Stimulated activated naive B cell treated with anti-CD40 and anti-IgM and Interleukin-4, amounts not matched to agents 10 μg/mL and 1 μg/mL and 100 μg/mL, for 72 hours (primary cell): ENCODE data around the gene STK38L.

Experiments used
- ATAC-seq, 2 donors: fragments of 150-1000 bp; cut with Tn5 transposase; replicated peaks; 2 replicates each; pipeline ENCODE4 v1.10.0; 2021; ENCODE audit warnings: moderate library complexity in 1 of 2
- DNase-seq: peaks from one replicate; pipeline ENCODE4 v3.0.0; 2021
- H3K27ac Mint-ChIP-seq: one replicate; pipeline ENCODE4 v1.8.0; 2022; ENCODE audit warnings: mild to moderate bottlenecking, mixed read lengths
- H3K27me3 Mint-ChIP-seq, 2 donors: one replicate each; pipeline ENCODE4 v1.8.0; 2022; ENCODE audit warnings: mixed read lengths in 2 of 2
- H3K36me3 Mint-ChIP-seq, 2 donors: one replicate each; pipeline ENCODE4 v1.8.0; 2022; ENCODE audit warnings: mixed read lengths in 2 of 2, mild to moderate bottlenecking in 1 of 2
- H3K4me1 Mint-ChIP-seq, 2 donors: one replicate each; pipeline ENCODE4 v1.8.0; 2022; ENCODE audit warnings: mixed read lengths in 2 of 2, mild to moderate bottlenecking in 1 of 2
- H3K4me3 Mint-ChIP-seq, 2 donors: one replicate each; pipeline ENCODE4 v1.8.0; 2022; ENCODE audit warnings: mild to moderate bottlenecking in 2 of 2, mixed read lengths in 2 of 2, moderate library complexity in 1 of 2
- H3K9me3 Mint-ChIP-seq, 2 donors: one replicate each; pipeline ENCODE4 v1.8.0; 2022; ENCODE audit warnings: mixed read lengths in 2 of 2, mild to moderate bottlenecking in 1 of 2

Gene STK38L

DNA sequence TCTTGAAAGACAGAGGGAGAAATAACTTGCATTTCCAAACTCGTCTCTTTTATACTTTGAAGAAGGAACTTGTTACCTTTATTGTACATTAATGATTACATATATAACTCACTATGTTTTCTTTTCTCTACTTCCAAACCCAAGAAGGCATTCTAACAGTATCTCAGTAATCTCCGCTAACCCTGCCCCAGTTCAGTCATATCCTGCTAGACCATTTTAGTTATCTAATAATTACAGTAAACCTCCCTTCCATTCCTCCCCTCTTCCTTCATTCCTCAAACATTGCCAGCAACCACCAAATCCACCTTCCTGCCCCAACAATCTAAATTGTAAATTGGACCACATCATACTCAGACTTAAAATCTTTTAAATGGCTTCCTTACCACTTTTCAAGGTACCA lies 30.6 kb downstream of the STK38L start:
- H3K9me3 Mint-ChIP-seq, result no peaks in the 10 kb centered on the region
- H3K36me3 Mint-ChIP-seq, result peaks cover 20 to 26% of the 10 kb centered on the region in 2 donors
- no peak overlapping the region for H3K4me3 Mint-ChIP-seq
- H3K27ac Mint-ChIP-seq, result no peak overlapping the region
- H3K27me3 Mint-ChIP-seq, result no peaks in the 10 kb centered on the region
- ATAC-seq (no peak), DNase-seq (no peak)
- H3K4me1 Mint-ChIP-seq, result peaks cover 20 to 54% of the 10 kb centered on the region in 2 donors

DNA sequence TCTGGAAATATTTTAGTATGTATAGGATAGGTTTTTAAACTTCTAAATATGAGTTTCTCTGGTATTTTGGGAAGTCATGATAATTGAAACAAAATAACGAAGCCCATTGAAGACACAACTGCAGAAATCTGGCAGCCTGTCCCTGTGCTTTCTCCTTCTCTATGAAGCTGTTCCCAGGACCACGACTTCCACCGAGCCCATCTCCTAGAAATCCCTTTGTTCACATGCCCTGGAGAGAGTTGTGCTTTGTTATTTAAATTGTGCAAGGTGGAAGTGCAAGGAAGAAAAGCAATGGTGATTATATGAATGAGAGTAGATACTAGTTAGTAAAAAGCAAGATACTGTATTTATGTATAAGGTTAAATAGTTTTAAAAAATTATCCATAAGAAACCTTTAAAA lies 32.2 kb downstream of the STK38L start:
- Mint-ChIP-seq H3K27me3 (no peaks in the 10 kb centered on the region), H3K4me1 (peaks cover 18 to 50% of the 10 kb centered on the region in 2 donors), H3K27ac (no peak overlapping the region), H3K36me3 (peaks cover 17 to 27% of the 10 kb centered on the region in 2 donors), H3K9me3 (no peaks in the 10 kb centered on the region), H3K4me3 (no peak overlapping the region)
- no peak for ATAC-seq
- no peak for DNase-seq

DNA sequence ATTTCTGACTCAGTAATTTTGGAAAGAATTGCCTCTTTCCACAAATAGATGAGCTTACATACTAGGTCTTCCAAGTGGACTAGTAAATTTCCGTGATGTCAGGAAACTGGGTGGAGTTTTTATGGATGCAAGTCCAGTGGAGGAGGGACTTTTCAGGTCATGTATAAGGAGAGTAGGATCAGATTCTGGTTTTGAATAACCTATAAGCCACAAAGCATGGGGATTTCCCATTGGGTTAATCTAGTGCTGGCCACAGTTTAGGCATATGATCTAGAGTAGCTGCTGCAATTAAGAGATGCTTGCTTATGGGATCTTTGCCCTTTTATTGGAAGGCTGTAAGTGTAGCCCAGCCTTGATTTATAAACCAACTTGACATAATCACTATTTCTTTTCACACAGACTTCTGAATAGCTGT lies 33.8 kb downstream of the STK38L start:
- Mint-ChIP-seq H3K27me3 (no peaks in the 10 kb centered on the region), H3K36me3 (peaks cover 22 to 29% of the 10 kb centered on the region in 2 donors), H3K4me3 (no peak overlapping the region), H3K4me1 (peaks cover 14 to 34% of the 10 kb centered on the region in 2 donors), H3K27ac (peak overlapping the region; percentile 14), H3K9me3 (no peaks in the 10 kb centered on the region)
- peak; percentile 28 for DNase-seq
- peak; percentile 98 to 99 for ATAC-seq

DNA sequence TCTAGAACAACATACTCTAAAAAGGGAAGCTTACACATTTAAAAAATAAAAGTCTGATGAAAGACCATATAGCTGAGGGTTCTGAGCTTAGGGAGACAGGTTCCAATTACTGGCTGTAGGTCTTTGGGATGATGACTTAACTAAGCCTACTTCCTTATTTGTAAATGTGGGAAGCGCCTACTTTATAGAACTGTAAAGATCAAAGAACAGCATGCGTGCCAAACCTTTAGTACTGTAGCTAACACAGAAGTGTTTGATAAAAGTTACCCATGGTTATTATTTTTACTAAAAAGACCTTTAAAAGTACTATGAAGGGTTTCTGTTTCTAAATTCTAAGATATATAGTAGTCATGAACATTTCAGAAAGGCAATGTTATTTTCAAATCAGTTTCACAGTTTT lies 35.7 kb downstream of the STK38L start:
- Mint-ChIP-seq H3K36me3 (peaks cover 19 to 20% of the 10 kb centered on the region in 2 donors), H3K4me3 (no peak overlapping the region), H3K9me3 (no peaks in the 10 kb centered on the region), H3K4me1 (peaks cover 21 to 36% of the 10 kb centered on the region in 2 donors), H3K27ac (no peak overlapping the region), H3K27me3 (no peaks in the 10 kb centered on the region)
- DNase-seq, result no peak
- peak in 1 of 2 donors; percentile 45 for ATAC-seq

DNA sequence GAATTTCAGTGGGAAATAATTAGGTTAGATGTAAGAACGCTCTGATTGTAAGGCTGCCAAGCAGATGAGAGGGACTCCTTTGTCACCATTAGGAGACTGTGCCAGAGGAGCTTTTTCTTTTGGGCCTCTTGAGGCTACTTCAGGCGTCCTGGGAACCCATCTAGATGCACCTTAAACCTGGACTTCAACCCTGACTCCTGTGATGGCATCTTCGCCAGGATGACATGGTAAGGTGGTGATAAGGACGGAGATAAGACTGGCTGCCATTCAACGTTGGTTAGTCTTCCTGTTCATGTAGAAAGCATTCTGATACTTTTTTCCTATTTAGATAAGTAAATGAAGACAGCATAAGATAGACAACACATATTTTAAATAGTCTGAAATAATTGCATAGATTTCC lies 36.3 kb downstream of the STK38L start:
- DNase-seq, result no peak
- Mint-ChIP-seq H3K27me3 (no peaks in the 10 kb centered on the region), H3K4me1 (peaks cover 24 to 40% of the 10 kb centered on the region in 2 donors), H3K4me3 (no peak overlapping the region), H3K27ac (no peak overlapping the region), H3K9me3 (no peaks in the 10 kb centered on the region), H3K36me3 (peaks cover 16 to 17% of the 10 kb centered on the region in 2 donors)
- ATAC-seq, result no peak

DNA sequence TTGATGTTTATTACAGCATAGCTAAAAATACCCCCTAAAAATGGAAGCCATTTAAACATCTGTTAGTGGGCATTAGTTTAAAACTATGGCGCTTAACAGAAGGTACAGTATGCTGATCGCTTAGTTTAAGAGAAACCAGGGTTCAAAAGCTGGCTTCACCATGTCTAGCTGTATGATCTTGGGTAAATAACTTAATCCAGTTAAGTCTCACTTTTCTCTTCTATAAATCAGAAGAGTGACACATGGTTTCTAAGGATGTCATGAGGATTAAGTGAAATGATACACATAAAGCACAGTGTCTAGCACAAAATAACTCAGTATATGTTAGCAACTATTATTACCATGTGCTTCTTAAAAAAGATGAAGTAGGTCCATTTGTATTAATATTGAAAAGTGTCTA lies 38.7 kb downstream of the STK38L start:
- H3K4me3 Mint-ChIP-seq, result no peak overlapping the region
- H3K4me1 Mint-ChIP-seq, result peaks cover 22 to 34% of the 10 kb centered on the region in 2 donors
- H3K27me3 Mint-ChIP-seq, result no peaks in the 10 kb centered on the region
- no peaks in the 10 kb centered on the region for H3K9me3 Mint-ChIP-seq
- ATAC-seq (no peak), DNase-seq (no peak)
- H3K27ac Mint-ChIP-seq, result no peak overlapping the region
- peaks cover 16 to 20% of the 10 kb centered on the region in 2 donors for H3K36me3 Mint-ChIP-seq

DNA sequence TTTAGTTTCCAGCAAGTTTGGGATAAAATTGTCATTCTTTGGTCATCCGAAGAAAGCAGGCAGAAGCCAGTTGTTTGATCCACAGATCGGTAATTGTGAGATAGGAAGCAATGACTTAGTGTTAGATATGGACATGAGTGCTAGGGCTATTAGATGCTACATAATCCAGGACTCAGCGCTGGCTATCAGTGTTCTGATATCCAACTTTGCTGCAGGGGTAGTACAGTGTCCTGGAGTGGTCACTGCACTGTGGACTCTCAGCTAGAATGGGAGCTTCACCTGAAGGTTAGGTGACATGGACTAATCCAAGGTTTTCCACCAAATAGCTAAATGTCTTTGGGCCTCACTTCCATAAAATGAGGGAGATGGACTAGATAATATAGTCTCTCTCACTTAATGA lies 39.9 kb downstream of the STK38L start:
- Mint-ChIP-seq H3K27me3 (no peaks in the 10 kb centered on the region), H3K4me1 (peaks cover 21 to 25% of the 10 kb centered on the region in 2 donors), H3K27ac (no peak overlapping the region), H3K9me3 (no peaks in the 10 kb centered on the region), H3K36me3 (peaks cover 23% of the 10 kb centered on the region in 2 donors), H3K4me3 (no peak overlapping the region)
- ATAC-seq (no peak), DNase-seq (no peak)

DNA sequence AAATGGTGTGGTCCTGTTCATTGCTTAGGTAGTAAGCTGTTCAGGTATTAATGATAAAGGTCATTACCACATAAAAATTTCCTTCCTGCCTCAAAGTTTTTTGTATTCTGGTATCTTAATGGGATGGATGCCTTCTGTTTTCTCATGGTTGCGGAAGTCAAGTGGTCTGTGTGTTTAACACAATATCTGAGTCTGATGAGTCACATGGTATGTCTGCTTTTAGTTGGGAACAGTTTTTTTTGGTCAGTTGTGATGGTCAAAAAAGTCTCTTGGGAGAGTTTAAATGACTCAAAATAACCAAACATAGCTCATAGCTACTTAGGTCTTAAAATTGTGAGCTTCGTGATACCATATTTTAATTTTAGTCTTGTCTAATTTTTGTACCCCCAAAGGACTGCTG lies 40.7 kb downstream of the STK38L start:
- Mint-ChIP-seq H3K4me1 (peaks cover 22 to 25% of the 10 kb centered on the region in 2 donors), H3K27me3 (no peaks in the 10 kb centered on the region), H3K9me3 (no peaks in the 10 kb centered on the region), H3K4me3 (peak overlapping the region in 1 of 2 donors; percentile 3), H3K27ac (peak overlapping the region; percentile 44), H3K36me3 (peaks cover 23% of the 10 kb centered on the region in 2 donors)
- no peak for DNase-seq
- ATAC-seq, result peak; percentile 59 to 74

DNA sequence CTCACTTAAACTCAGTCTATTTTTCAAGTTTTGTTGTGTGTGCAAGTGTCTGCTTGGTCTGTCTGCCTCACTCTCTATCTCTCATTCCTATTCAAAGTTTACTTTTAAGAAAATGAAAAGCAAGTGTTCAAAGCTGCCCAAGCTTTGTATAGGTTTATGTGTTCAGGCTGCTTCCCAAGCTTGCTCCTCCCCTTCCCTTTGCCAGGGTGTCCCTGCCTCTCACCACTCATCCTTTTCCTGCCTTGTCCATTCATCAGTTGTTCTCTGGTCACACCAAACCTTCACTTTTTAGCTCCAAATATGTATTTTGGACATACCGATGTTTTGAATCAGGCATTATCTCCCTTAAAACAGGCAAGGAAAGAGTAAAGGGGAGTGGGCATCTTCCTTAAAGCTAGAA lies 41.3 kb downstream of the STK38L start:
- Mint-ChIP-seq H3K27ac (no peak overlapping the region), H3K27me3 (no peaks in the 10 kb centered on the region), H3K36me3 (peaks cover 22 to 24% of the 10 kb centered on the region in 2 donors), H3K4me3 (no peak overlapping the region), H3K9me3 (no peaks in the 10 kb centered on the region), H3K4me1 (peaks cover 24 to 30% of the 10 kb centered on the region in 2 donors)
- DNase-seq, result no peak
- no peak for ATAC-seq

DNA sequence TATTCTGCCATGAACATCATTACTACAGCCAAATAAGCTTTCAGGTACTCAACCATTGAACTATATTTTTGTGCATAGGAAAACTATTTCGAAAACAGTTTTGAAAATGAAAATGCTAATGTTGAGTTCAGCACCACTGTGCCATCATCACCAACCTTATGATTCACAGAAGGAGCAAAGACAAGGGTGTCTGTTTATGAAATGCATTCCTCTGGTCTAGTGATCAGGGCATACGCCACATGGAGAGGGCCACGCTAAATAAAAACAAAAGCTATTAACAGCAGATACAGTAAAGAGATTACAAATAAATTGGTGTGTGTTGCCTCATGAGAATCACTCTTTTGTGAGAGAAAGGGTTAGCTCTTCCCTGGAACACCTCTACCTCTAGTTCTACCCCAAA lies 45.3 kb downstream of the STK38L start:
- no peak overlapping the region for H3K27ac Mint-ChIP-seq
- H3K4me3 Mint-ChIP-seq, result no peak overlapping the region
- peaks cover 28 to 34% of the 10 kb centered on the region in 2 donors for H3K36me3 Mint-ChIP-seq
- no peaks in the 10 kb centered on the region for H3K27me3 Mint-ChIP-seq
- H3K9me3 Mint-ChIP-seq, result no peaks in the 10 kb centered on the region
- DNase-seq (no peak), ATAC-seq (no peak)
- H3K4me1 Mint-ChIP-seq, result peaks cover 24 to 46% of the 10 kb centered on the region in 2 donors

DNA sequence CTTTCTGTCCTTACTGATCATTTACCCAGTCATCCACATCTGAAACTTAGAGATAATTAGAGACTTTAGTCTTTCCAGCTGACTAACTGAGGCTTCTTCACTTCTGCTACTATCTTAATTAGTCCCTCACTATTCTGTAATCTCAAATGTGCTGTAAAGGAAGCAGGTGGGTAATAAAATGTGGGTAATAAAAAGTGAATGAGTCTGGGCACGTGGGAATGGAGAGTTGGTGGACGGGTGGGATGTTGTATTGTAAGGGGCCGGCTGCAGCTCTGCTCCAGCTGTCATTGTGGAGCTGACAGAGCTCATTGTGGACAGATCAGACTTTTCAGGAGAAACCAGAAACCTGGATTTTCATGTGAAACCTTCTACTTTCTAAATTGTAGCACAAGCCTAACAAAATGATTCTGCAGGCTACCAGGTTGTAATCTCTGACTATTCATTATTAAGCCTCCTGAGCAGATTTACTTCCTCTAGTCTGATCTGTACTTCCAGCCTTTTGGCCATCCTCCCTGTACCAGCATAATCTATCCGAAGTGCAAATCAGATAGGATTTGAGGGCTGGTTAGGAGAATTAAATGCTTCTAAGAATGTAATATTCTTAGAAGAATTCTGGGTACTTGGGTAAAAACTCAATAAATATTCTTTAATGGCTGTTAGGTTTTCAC lies 46.5 kb downstream of the STK38L start:
- Mint-ChIP-seq H3K36me3 (peaks cover 28 to 38% of the 10 kb centered on the region in 2 donors), H3K4me1 (peaks cover 21 to 44% of the 10 kb centered on the region in 2 donors), H3K9me3 (no peaks in the 10 kb centered on the region), H3K4me3 (no peak overlapping the region), H3K27me3 (no peaks in the 10 kb centered on the region), H3K27ac (peak overlapping the region; percentile 21)
- ATAC-seq (no peak), DNase-seq (no peak)

DNA sequence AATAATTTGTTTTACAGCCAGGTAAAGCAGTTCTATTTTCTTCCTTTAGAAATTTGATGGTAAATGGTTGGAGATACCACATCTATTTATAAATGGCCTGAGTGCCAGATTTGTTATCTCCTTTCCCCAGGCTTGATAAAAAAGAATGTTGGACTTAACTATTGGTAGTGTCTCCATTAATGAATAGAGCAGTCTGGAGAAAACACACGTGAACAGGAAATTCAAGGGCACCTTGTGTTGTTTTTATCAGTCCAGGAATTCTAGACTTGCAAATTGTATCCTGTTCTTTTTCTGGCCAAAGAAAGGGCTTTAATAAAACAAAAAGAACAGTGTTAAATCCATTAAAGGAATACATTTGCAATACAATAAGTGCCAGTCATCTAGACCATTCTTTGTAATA lies 47.8 kb downstream of the STK38L start:
- Mint-ChIP-seq H3K27ac (no peak overlapping the region), H3K4me3 (no peak overlapping the region), H3K9me3 (no peaks in the 10 kb centered on the region), H3K27me3 (no peaks in the 10 kb centered on the region), H3K4me1 (peaks cover 23 to 40% of the 10 kb centered on the region in 2 donors), H3K36me3 (peaks cover 26 to 46% of the 10 kb centered on the region in 2 donors)
- DNase-seq (no peak), ATAC-seq (no peak)

DNA sequence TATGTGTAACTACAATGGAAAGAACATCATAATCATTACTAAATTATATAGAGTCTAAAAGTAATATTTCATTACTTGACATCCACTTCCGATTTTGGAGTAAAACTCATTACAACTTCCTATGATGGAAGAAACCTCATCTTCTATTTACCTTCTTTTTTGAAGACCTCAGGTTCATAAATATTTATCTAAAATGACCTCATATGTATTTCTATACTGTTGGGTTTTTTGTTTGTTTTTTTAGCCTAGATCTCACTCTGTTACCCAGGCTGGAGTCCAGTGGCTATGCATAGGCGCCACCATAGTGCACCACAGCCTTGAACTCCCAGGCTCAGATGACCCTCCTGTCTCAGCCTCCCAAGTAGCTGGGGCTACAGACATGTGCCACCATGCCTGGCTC lies 48.6 kb downstream of the STK38L start:
- DNase-seq, result no peak
- no peak for ATAC-seq
- Mint-ChIP-seq H3K27me3 (no peaks in the 10 kb centered on the region), H3K4me1 (peaks cover 20 to 40% of the 10 kb centered on the region in 2 donors), H3K4me3 (no peak overlapping the region), H3K9me3 (no peaks in the 10 kb centered on the region), H3K27ac (no peak overlapping the region), H3K36me3 (peaks cover 25 to 45% of the 10 kb centered on the region in 2 donors)

DNA sequence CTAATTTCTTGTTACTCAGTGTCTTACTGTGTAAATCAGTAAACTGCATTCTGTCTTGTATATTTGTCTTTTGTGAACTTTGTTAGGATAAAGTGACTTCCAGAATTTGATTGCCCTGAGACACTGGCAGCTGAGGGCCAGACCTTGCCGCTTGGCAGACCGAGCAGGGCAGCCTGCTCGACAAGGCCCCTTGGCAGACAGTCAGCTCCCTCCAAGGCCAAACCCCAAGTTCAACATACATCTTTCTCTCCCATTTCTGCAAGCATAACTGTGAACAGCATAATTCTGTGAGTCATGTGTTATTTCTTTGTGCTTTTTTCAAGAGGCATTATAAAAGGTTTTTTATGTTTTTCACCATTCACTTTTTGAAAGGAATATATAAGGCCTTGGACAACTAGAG lies 49.4 kb downstream of the STK38L start:
- H3K27ac Mint-ChIP-seq, result no peak overlapping the region
- no peak overlapping the region for H3K4me3 Mint-ChIP-seq
- H3K4me1 Mint-ChIP-seq, result peaks cover 19 to 42% of the 10 kb centered on the region in 2 donors
- H3K9me3 Mint-ChIP-seq, result no peaks in the 10 kb centered on the region
- peaks cover 30 to 50% of the 10 kb centered on the region in 2 donors for H3K36me3 Mint-ChIP-seq
- ATAC-seq, result no peak
- no peak for DNase-seq
- H3K27me3 Mint-ChIP-seq, result no peaks in the 10 kb centered on the region

DNA sequence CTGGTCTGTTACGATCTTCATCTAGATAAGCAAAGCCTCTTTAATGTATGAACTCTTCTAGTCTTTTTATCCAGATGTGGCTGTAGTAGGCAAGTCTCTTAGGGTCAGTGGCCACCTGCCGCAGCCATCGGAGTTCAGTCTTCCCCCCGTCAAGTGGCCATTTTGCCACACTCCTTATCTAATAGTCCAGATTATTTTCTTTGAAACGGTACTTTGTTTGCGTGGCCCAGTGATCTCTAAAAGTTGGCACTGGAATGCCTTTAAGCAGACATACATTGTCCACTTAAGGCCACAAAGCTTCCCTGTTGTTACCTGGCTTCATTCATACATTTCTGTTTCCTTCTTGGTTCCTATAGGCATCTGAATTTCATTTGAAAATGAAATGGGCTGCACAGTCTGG lies 52.6 kb downstream of the STK38L start:
- peaks cover 37 to 57% of the 10 kb centered on the region in 2 donors for H3K36me3 Mint-ChIP-seq
- H3K4me1 Mint-ChIP-seq, result peaks cover 9 to 31% of the 10 kb centered on the region in 2 donors
- H3K27me3 Mint-ChIP-seq, result no peaks in the 10 kb centered on the region
- DNase-seq (no peak), ATAC-seq (no peak)
- H3K27ac Mint-ChIP-seq, result no peak overlapping the region
- no peak overlapping the region for H3K4me3 Mint-ChIP-seq
- no peaks in the 10 kb centered on the region for H3K9me3 Mint-ChIP-seq
